ENCODE results near the gene SMG6. TPM values are rescaled to one million over a fixed set of nuclear protein-coding genes. Genes with fewer than 3 reads are reported as not detected.

Gene SMG6
- total RNA-seq, 1 experiment from 2014 or later = 28.6 TPM

- H3K27ac Mint-ChIP-seq = no peak overlapping the region
- no peak for DNase-seq
- no peak overlapping the region for H2AFZ ChIP-seq (ENCODE audit: low read length)
These were observed 64.4 kb downstream of the SMG6 start for GRCh38 chr17:2239170-2239551.

More at GRCh38 chr17:2239170-2239551, 64.4 kb downstream of the SMG6 start:
- Histone ChIP-seq H2BK5ac (ENCODE audit: insufficient read length, low read length) (no peak overlapping the region), H3K27me3 (ENCODE audit: insufficient read depth, low read length) (no peaks in the 10 kb centered on the region), H3K79me2 (ENCODE audit: insufficient read depth, low read length) (no peaks in the 10 kb centered on the region), H4K91ac (ENCODE audit: insufficient read length, low read depth, low read length) (no peak overlapping the region), H2BK15ac (ENCODE audit: low read depth, low read length) (no peak overlapping the region), H3K27ac (ENCODE audit: insufficient read length, low read depth, low read length) (no peak overlapping the region), H2AK5ac (ENCODE audit: insufficient read length, low read length) (no peak overlapping the region), H3K9me3 (ENCODE audit: control insufficient read depth, low read depth, low read length) (no peaks in the 10 kb centered on the region), H2BK12ac (ENCODE audit: insufficient read length, low read depth, low read length) (no peak overlapping the region), H3K18ac (ENCODE audit: insufficient read length, low read depth, low read length) (no peak overlapping the region), H3K9ac (ENCODE audit: extremely low read depth, insufficient read length, low read length) (no peak overlapping the region), H3K4ac (ENCODE audit: low read depth, low read length) (no peak overlapping the region), H3K4me2 (ENCODE audit: insufficient read depth, insufficient read length, low read length) (no peak overlapping the region), H3K23ac (ENCODE audit: insufficient read length, low read depth, low read length) (no peak overlapping the region), H2BK120ac (ENCODE audit: low read depth, low read length, poor library complexity, severe bottlenecking) (no peak overlapping the region), H3T11ph (ENCODE audit: low read length) (no peak overlapping the region), H3K23me2 (ENCODE audit: insufficient read length, low read depth, low read length, poor library complexity, severe bottlenecking) (no peaks in the 10 kb centered on the region), H2BK20ac (ENCODE audit: low read depth, low read length, poor library complexity, severe bottlenecking) (no peak overlapping the region), H4K8ac (replicated peaks; ENCODE audit: insufficient read length, low read depth, low read length) (no peak overlapping the region), H3K79me1 (ENCODE audit: insufficient read depth, low read depth, low read length, poor library complexity, severe bottlenecking) (no peaks in the 10 kb centered on the region), H3K56ac (ENCODE audit: insufficient read length, low read depth, low read length) (no peak overlapping the region), H4K5ac (ENCODE audit: insufficient read length, low read depth, low read length) (no peak overlapping the region), H4K20me1 (ENCODE audit: control insufficient read depth, insufficient read depth, insufficient read length) (no peaks in the 10 kb centered on the region), H3K14ac (ENCODE audit: insufficient read depth, low read length) (no peak overlapping the region), H3K4me1 (ENCODE audit: insufficient read depth, low read length) (no peaks in the 10 kb centered on the region)
- no peak for TF ChIP-seq CTCF (conservative IDR thresholded peaks at IDR 0.05)
- peaks cover 2 to 8% of the 10 kb centered on the region in 2 experiments; a peak in 3 of 4 replicates for H3K4me1 Mint-ChIP-seq
- no CpG with 5 or more reads among the region's 2 CpGs for WGBS (ENCODE audit: extremely low coverage, insufficient read length, low lambda C conversion rate)
- H3K36me3 Mint-ChIP-seq (ENCODE audit: insufficient read depth in 1 of 3, low read depth in 3 of 3) = peaks cover 8 to 34% (median 34%) of the 10 kb centered on the region in 3 experiments; a peak in 6 of 7 replicates
- no peaks in the 10 kb centered on the region for H3K9me3 Mint-ChIP-seq
- H3K27me3 Mint-ChIP-seq (ENCODE audit: low read depth) = no peaks in the 10 kb centered on the region
- H3K4me3 Mint-ChIP-seq = no peak overlapping the region
